ENCODE results near the gene CDH3.

CDH3 gene

DNA sequence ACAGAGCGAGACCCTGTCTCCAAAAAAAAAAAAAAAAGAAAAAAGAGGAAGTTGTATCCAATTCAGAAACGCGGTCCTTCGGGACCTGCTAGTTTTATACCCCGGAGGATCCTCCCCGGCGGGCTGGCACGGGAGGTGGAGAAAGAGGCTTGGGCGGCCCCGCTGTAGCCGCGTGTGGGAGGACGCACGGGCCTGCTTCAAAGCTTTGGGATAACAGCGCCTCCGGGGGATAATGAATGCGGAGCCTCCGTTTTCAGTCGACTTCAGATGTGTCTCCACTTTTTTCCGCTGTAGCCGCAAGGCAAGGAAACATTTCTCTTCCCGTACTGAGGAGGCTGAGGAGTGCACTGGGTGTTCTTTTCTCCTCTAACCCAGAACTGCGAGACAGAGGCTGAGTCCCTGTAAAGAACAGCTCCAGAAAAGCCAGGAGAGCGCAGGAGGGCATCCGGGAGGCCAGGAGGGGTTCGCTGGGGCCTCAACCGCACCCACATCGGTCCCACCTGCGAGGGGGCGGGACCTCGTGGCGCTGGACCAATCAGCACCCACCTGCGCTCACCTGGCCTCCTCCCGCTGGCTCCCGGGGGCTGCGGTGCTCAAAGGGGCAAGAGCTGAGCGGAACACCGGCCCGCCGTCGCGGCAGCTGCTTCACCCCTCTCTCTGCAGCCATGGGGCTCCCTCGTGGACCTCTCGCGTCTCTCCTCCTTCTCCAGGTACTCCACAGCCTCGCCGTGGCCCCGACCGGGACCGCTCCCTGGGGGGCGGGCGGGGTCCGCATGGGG lies at the start of gene CDH3:
TSS of gene CDH3 (plus strand) at position 596 of the 779 bp plus-strand sequence. CDS start at position 666, 70 bp downstream.
- no peak for DNase-seq (ENCODE audit: low read depth)
- TF ChIP-seq, protein P1, sequence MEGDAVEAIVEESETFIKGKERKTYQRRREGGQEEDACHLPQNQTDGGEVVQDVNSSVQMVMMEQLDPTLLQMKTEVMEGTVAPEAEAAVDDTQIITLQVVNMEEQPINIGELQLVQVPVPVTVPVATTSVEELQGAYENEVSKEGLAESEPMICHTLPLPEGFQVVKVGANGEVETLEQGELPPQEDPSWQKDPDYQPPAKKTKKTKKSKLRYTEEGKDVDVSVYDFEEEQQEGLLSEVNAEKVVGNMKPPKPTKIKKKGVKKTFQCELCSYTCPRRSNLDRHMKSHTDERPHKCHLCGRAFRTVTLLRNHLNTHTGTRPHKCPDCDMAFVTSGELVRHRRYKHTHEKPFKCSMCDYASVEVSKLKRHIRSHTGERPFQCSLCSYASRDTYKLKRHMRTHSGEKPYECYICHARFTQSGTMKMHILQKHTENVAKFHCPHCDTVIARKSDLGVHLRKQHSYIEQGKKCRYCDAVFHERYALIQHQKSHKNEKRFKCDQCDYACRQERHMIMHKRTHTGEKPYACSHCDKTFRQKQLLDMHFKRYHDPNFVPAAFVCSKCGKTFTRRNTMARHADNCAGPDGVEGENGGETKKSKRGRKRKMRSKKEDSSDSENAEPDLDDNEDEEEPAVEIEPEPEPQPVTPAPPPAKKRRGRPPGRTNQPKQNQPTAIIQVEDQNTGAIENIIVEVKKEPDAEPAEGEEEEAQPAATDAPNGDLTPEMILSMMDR (IDR thresholded peaks at IDR 0.05; ENCODE audit: low read depth, low read length, missing control alignments), result no peak
- H3K4me3 ChIP-seq (ENCODE audit: low read depth, low read length), result peak within 1 kb of the TSS; percentile 9
- in situ Hi-C loops (cut with HindIII; ENCODE audit: low sequenced_read_pairs), result no loop called here

DNA sequence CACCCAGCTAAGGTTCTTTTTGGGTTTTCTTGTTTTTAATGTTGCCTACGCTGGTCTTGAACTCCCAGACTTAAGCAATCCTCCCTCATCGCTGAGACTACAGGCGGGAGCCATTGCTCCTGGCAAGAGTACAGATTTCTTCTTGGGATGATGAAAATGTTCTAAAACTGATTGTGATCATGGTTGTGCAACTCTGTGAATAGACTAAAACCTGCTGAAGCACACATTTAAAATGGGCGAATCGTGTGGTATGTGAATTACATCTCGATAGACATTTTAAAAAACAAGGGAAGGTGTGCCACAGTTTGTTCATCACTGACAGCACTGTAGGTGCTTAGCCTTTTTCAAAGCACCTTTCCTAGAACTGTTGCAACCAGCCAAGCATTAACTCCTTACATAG lies 48.8 kb upstream of the CDH3 start:
- H3K4me3 ChIP-seq (ENCODE audit: low read depth, low read length), result no peak overlapping the region
- DNase-seq (ENCODE audit: low read depth), result no peak
- in situ Hi-C loops (cut with HindIII; ENCODE audit: low sequenced_read_pairs), result no loop called here
- TF ChIP-seq, protein P1 (IDR thresholded peaks at IDR 0.05; ENCODE audit: low read depth, low read length, missing control alignments), result no peak

DNA sequence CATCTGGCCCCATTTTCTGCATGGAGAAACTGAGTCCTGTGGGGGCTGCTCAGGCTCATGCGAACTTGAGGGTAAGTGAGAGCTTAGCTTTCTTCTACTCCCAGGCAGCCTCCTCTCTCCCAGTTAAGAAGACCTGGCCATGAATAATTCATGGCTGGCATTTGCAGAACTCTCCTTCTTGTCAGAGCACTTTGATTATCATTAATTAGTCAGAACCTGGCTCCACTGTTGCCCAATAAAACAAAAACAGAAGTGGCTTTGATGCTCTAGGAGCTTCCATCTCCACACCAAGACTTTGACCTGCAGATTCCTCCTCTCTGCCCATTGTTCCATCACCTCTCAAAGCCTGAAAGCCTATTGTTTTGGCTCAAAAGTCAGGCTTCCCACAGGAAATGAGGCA lies 45.5 kb upstream of the CDH3 start:
- no peak for DNase-seq (ENCODE audit: low read depth)
- no peak overlapping the region for H3K4me3 ChIP-seq (ENCODE audit: low read depth, low read length)
- TF ChIP-seq, protein P1 (IDR thresholded peaks at IDR 0.05; ENCODE audit: low read depth, low read length, missing control alignments), result no peak
- in situ Hi-C loops (cut with HindIII; ENCODE audit: low sequenced_read_pairs), result no loop called here

DNA sequence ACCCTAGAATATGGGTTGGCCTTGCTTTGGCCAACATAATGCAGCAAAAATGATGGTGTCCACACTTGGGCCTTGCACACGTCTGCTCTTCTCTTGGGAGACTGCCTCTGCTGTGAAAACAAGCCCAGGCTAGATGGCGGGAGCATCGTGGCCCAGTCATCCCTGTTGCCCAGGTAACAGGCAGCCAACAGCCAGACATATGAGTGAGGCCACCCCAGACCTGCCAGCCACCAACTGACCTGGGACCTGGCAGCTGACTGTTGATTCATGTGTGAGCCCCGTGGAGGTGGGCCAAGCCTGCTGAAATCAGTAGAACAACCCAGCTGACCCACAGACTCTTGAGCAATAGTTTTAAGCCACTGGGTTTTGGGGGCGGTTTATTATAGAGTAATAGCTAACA lies 39.4 kb upstream of the CDH3 start:
- DNase-seq (ENCODE audit: low read depth), result no peak
- H3K4me3 ChIP-seq (ENCODE audit: low read depth, low read length), result no peak overlapping the region
- TF ChIP-seq, protein P1 (IDR thresholded peaks at IDR 0.05; ENCODE audit: low read depth, low read length, missing control alignments), result no peak
- in situ Hi-C loops (cut with HindIII; ENCODE audit: low sequenced_read_pairs), result no loop called here

DNA sequence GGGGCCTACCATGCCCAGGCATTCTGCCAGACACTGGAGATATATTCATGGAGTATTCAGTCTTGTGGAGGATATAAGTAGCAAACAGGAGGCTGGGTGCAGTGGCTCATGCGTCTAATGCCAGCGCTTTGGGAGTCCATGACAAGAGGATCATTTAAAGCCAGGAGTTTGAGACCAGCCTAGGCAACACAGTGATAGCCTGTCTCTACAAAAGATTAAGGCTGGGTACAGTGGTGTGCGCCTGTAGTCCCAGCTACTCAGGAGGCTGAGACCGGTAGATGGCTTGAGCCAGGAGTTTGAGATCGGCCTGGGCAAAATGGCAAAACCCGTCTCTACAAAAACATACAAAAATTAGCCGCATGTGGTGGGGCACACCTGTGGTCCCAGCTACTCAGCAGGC lies 37.7 kb upstream of the CDH3 start:
- TF ChIP-seq, protein P1 (IDR thresholded peaks at IDR 0.05; ENCODE audit: low read depth, low read length, missing control alignments), result no peak
- H3K4me3 ChIP-seq (ENCODE audit: low read depth, low read length), result no peak overlapping the region
- in situ Hi-C loops (cut with HindIII; ENCODE audit: low sequenced_read_pairs), result no loop called here
- DNase-seq (ENCODE audit: low read depth), result no peak

DNA sequence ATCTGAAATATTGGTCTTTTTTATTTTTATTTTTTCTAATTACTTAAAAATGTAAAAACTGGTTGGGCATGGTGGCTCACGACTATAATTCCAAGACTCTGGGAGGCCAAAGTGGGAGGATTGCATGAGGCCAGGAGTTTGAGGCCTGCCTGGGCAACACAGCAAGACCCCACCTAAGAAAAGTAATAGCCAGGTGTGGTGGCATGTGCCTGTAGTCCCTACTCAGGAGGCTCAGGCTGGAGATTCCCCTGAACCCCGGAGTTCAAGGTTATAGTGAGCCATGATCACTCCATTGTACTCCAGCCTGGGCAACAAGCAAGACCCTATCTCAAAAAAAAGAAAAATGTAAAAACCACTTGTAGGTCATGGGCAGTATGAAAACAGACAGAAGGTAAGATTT lies 36.8 kb upstream of the CDH3 start:
- DNase-seq (ENCODE audit: low read depth), result no peak
- TF ChIP-seq, protein P1 (IDR thresholded peaks at IDR 0.05; ENCODE audit: low read depth, low read length, missing control alignments), result no peak
- in situ Hi-C loops (cut with HindIII; ENCODE audit: low sequenced_read_pairs), result no loop called here
- no peak overlapping the region for H3K4me3 ChIP-seq (ENCODE audit: low read depth, low read length)

Measured in astrocyte of the cerebellum (primary cell).